ENCODE results near the gene KCNIP4. TPM values are rescaled to one million over a fixed set of nuclear protein-coding genes. Genes with fewer than 3 reads are reported as not detected.

The KCNIP4 gene
- total and polyA plus RNA-seq, 2 experiments from 2014 or later, result 0.65 TPM; not detected in 1

DNA sequence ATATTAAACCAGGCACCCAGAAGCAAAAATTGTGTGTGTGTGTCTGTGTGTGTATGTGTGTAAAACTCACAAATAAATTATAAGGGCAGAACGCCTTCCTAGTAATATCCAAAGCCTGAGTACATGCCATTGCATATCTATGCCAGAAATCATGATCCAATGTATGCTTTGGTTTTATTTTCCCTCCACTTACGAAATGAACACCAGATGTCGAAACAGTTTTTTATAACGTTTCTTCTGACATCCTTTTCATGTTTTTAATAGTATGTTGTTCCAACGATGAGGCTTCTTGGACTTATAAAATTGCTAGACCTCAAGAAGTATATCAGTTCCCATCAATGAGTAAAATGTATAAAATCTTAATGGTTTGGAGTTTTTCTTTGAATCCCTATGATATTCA, 55.4 kb downstream of the KCNIP4 start:
- Histone ChIP-seq H3K4me3 (no peak overlapping the region), H3K27ac (no peak overlapping the region), H3F3A (ENCODE audit: insufficient read depth) (peaks cover 23% of the 10 kb centered on the region), H4K20me1 (ENCODE audit: insufficient read depth) (no peaks in the 10 kb centered on the region), H3K4me2 (ENCODE audit: unreplicated experiment) (no peak overlapping the region), H3K4me1 (ENCODE audit: insufficient read depth) (peaks cover 13% of the 10 kb centered on the region), H3K79me2 (ENCODE audit: insufficient read depth) (no peaks in the 10 kb centered on the region), H3K9ac (no peak overlapping the region), H3K27me3 (replicated peaks; ENCODE audit: insufficient read depth) (no peaks in the 10 kb centered on the region), H2AFZ (no peak overlapping the region), H3K9me2 (ENCODE audit: insufficient read depth) (no peaks in the 10 kb centered on the region), H3K9me3 (ENCODE audit: low read depth) (no peaks in the 10 kb centered on the region), H3K36me3 (ENCODE audit: low read depth) (no peaks in the 10 kb centered on the region)
- DNase-seq, result peak; percentile 22
- in situ Hi-C loops (cut with MboI), result no loop called here
- no peak for TF ChIP-seq EZH2phosphoT487 (IDR thresholded peaks at IDR 0.05; ENCODE audit: insufficient read depth, low read depth)
- no peak for TF ChIP-seq EZH2 (IDR thresholded peaks at IDR 0.05; ENCODE audit: insufficient read depth, poor library complexity, severe bottlenecking)
- 14 to 17% methylated on average over 5 of the region's 5 CpGs for WGBS, 2 experiments (ENCODE audit: low coverage in 1 of 2, low lambda C conversion rate in 2 of 2, missing lambda C conversion rate in 2 of 2)

DNA sequence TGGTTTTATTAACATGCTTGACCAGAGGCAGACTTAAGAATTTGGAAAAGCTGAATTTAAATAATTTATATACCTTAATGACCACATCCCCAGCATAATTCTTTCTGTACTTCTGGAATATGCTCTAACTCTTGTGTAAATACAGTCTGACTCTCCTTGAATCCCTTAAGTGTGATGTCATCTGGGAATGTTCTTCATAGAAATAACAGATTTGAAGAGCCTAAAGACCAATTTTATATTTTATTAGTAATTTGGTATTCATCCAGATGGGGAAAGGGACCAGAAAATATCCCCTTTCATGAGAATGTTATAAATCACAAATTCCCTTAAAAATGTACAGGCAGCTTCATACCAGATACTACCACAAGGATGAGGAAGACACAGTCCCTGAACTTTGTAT, 58.3 kb downstream of the KCNIP4 start:
- no peaks in the 10 kb centered on the region for H3K79me2 ChIP-seq (ENCODE audit: insufficient read depth)
- no peak overlapping the region for H3K4me3 ChIP-seq
- no peak overlapping the region for H3K27ac ChIP-seq
- in situ Hi-C loops (cut with MboI), result no loop called here
- no peaks in the 10 kb centered on the region for H3K36me3 ChIP-seq (ENCODE audit: low read depth)
- H3K4me1 ChIP-seq (ENCODE audit: insufficient read depth), result peaks cover 40% of the 10 kb centered on the region
- DNase-seq, result no peak
- H3K9me2 ChIP-seq (ENCODE audit: insufficient read depth), result no peaks in the 10 kb centered on the region
- no peaks in the 10 kb centered on the region for H3K9me3 ChIP-seq (ENCODE audit: low read depth)
- peaks cover 51% of the 10 kb centered on the region for H3F3A ChIP-seq (ENCODE audit: insufficient read depth)
- H3K4me2 ChIP-seq (ENCODE audit: unreplicated experiment), result no peak overlapping the region
- no peaks in the 10 kb centered on the region for H4K20me1 ChIP-seq (ENCODE audit: insufficient read depth)
- TF ChIP-seq EZH2phosphoT487 (IDR thresholded peaks at IDR 0.05; ENCODE audit: insufficient read depth, low read depth) (no peak), EZH2 (IDR thresholded peaks at IDR 0.05; ENCODE audit: insufficient read depth, poor library complexity, severe bottlenecking) (no peak)
- no peak overlapping the region for H3K9ac ChIP-seq
- H3K27me3 ChIP-seq (replicated peaks; ENCODE audit: insufficient read depth), result no peaks in the 10 kb centered on the region
- H2AFZ ChIP-seq, result no peak overlapping the region

DNA sequence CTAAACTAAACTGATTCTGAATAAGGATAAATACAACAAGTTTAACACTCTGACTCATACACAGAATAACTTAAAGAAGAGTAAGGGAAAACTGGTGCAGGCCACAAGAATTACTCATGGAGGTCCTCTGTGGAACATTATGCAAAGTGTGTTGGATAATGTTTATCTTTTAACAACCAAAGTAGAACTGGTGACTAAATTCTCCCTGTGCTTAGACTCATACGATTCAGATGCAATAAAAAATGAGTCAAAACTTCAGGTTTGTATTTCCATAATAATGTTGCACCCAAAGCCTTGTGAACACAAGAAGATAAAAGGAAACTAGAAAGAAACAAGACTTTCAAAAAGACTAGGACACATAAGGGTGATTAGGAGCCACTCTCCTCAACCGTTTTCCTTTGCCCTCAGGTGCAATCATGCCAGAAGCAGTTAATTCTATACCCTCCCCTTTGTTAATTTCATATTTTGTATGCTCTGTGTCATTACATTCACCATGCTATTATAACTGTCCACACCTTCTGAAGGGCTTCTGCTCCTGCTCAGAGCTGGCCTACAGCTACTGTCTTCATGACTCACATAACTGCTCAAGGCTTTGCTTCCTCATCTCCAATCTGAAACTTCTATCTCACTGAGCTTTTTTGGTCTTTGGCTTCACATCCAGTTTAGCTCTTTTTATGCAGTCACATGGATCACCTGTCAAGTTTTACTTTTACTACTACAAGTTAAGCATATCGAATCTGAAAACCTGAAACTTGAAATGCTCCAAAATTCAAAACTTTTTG, 60.2 kb downstream of the KCNIP4 start:
- Histone ChIP-seq H2AFZ (no peak overlapping the region), H3K79me2 (ENCODE audit: insufficient read depth) (no peaks in the 10 kb centered on the region), H3K4me3 (peak overlapping the region; percentile 35), H4K20me1 (ENCODE audit: insufficient read depth) (no peaks in the 10 kb centered on the region), H3K27me3 (replicated peaks; ENCODE audit: insufficient read depth) (no peaks in the 10 kb centered on the region), H3F3A (ENCODE audit: insufficient read depth) (peaks cover 59% of the 10 kb centered on the region), H3K9ac (peak overlapping the region; percentile 42), H3K27ac (peak overlapping the region; percentile 93), H3K9me3 (ENCODE audit: low read depth) (no peaks in the 10 kb centered on the region), H3K4me1 (ENCODE audit: insufficient read depth) (peaks cover 49% of the 10 kb centered on the region), H3K4me2 (ENCODE audit: unreplicated experiment) (peak overlapping the region; percentile 80), H3K36me3 (ENCODE audit: low read depth) (no peaks in the 10 kb centered on the region), H3K9me2 (ENCODE audit: insufficient read depth) (no peaks in the 10 kb centered on the region)
- peak; percentile 97 for DNase-seq
- TF ChIP-seq EZH2phosphoT487 (IDR thresholded peaks at IDR 0.05; ENCODE audit: insufficient read depth, low read depth) (no peak), EZH2 (IDR thresholded peaks at IDR 0.05; ENCODE audit: insufficient read depth, poor library complexity, severe bottlenecking) (no peak)
- 31 to 32% methylated on average over 3 of the region's 3 CpGs for WGBS, 2 experiments (ENCODE audit: low coverage in 1 of 2, low lambda C conversion rate in 2 of 2, missing lambda C conversion rate in 2 of 2)
- in situ Hi-C loops (cut with MboI), result no loop called here

DNA sequence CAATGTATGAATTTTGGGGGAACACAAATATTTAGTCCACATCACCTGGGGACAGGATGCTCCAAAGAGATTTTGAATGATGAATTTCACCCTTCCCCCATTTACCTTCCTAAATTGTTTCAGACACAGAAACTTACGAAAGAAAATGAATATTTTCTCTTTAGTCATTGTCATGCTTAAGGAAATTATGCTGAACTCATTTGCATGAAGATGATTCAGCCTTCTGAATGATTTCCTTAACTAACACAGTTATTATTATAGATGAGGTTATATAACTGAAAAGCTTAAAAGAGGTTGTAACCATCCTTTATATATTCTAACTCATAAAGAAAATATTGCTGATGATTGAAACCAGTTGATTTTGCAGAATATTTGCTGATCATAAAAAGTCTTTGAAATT, 61.1 kb downstream of the KCNIP4 start:
- no peaks in the 10 kb centered on the region for H3K79me2 ChIP-seq (ENCODE audit: insufficient read depth)
- peaks cover 49% of the 10 kb centered on the region for H3K4me1 ChIP-seq (ENCODE audit: insufficient read depth)
- H4K20me1 ChIP-seq (ENCODE audit: insufficient read depth), result no peaks in the 10 kb centered on the region
- H3K9ac ChIP-seq, result peak overlapping the region; percentile 36
- 3 to 9% methylated on average over 1 of the region's 1 CpG for WGBS, 2 experiments (ENCODE audit: low coverage in 1 of 2, low lambda C conversion rate in 2 of 2, missing lambda C conversion rate in 2 of 2)
- TF ChIP-seq EZH2 (IDR thresholded peaks at IDR 0.05; ENCODE audit: insufficient read depth, poor library complexity, severe bottlenecking) (no peak), EZH2phosphoT487 (IDR thresholded peaks at IDR 0.05; ENCODE audit: insufficient read depth, low read depth) (no peak)
- H3K4me2 ChIP-seq (ENCODE audit: unreplicated experiment), result peak overlapping the region; percentile 80
- H3K27ac ChIP-seq, result peak overlapping the region; percentile 93
- peak overlapping the region; percentile 35 for H3K4me3 ChIP-seq
- H3F3A ChIP-seq (ENCODE audit: insufficient read depth), result peaks cover 55% of the 10 kb centered on the region
- in situ Hi-C loops (cut with MboI), result no loop called here
- H3K27me3 ChIP-seq (replicated peaks; ENCODE audit: insufficient read depth), result no peaks in the 10 kb centered on the region
- no peak overlapping the region for H2AFZ ChIP-seq
- DNase-seq, result peak; percentile 58
- H3K9me2 ChIP-seq (ENCODE audit: insufficient read depth), result no peaks in the 10 kb centered on the region
- no peaks in the 10 kb centered on the region for H3K36me3 ChIP-seq (ENCODE audit: low read depth)
- H3K9me3 ChIP-seq (ENCODE audit: low read depth), result no peaks in the 10 kb centered on the region

Data from GM23248 (cell line).